ENCODE data around the gene HDAC1. TPM values are rescaled to one million over a fixed set of nuclear protein-coding genes. Genes with fewer than 3 reads are reported as not detected.

HDAC1 gene
- total and polyA plus RNA-seq, 2 of the 13 experiments (the other 11 are each of a cell fraction or from before 2014, with no cell fraction given) = 93.5 to 189 TPM

GRCh38 chr1:32247983-32248889, 43.6 kb upstream of the HDAC1 start (continued):
- TF ChIP-seq ZFP91 (CRISPR knock-in tag; IDR thresholded peaks at IDR 0.05; ENCODE audit: borderline replicate concordance) = peak; percentile 73
- no peak for TF ChIP-seq RFXAP (CRISPR knock-in tag; IDR thresholded peaks at IDR 0.05; ENCODE audit: borderline replicate concordance)
- TF ChIP-seq ZBTB8A (CRISPR knock-in tag; IDR thresholded peaks at IDR 0.05; ENCODE audit: borderline replicate concordance, low read depth) = no peak
- TF ChIP-seq ZNF451 (CRISPR knock-in tag; IDR thresholded peaks at IDR 0.05) = no peak
- TF ChIP-seq GABPB1 (CRISPR knock-in tag; IDR thresholded peaks at IDR 0.05) = peak; percentile 75
- TF ChIP-seq HMGA1 (CRISPR knock-in tag; conservative IDR thresholded peaks at IDR 0.05) = no peak
- no peak for TF ChIP-seq THAP7 (CRISPR knock-in tag; IDR thresholded peaks at IDR 0.05)
- TF ChIP-seq SMAD9 (CRISPR knock-in tag; IDR thresholded peaks at IDR 0.05) = no peak
- no peak for TF ChIP-seq SIX1 (CRISPR knock-in tag; IDR thresholded peaks at IDR 0.05; ENCODE audit: borderline replicate concordance)
- no peak for TF ChIP-seq CREB1 (IDR thresholded peaks at IDR 0.05)
- TF ChIP-seq CREB1 (CRISPR knock-in tag; IDR thresholded peaks at IDR 0.05) = no peak
- TF ChIP-seq HOXD1 (CRISPR knock-in tag; IDR thresholded peaks at IDR 0.05) = no peak
- 0 out of 2 replicates have a peak, but pooled peaks have one; percentile 19 for TF ChIP-seq PBX2 (CRISPR knock-in tag; IDR thresholded peaks at IDR 0.05)
- TF ChIP-seq ZNF513 (CRISPR knock-in tag; conservative IDR thresholded peaks at IDR 0.05) = no peak
- no peak for TF ChIP-seq RFXANK (CRISPR knock-in tag; IDR thresholded peaks at IDR 0.05)
- no peak for TF ChIP-seq NPAS2 (CRISPR knock-in tag; IDR thresholded peaks at IDR 0.05; ENCODE audit: borderline replicate concordance)
- TF ChIP-seq ETV6 (CRISPR knock-in tag; conservative IDR thresholded peaks at IDR 0.05) = peak; percentile 37; the same call in 1 of the 2 replicates
- TF ChIP-seq ZNF138 (CRISPR knock-in tag; IDR thresholded peaks at IDR 0.05; ENCODE audit: low read depth) = no peak
- no peak for TF ChIP-seq ZNF709 (CRISPR knock-in tag; IDR thresholded peaks at IDR 0.05)
- no peak for TF ChIP-seq NFATC3 (CRISPR knock-in tag; IDR thresholded peaks at IDR 0.05)
- TF ChIP-seq USF2 (IDR thresholded peaks at IDR 0.05; ENCODE audit: low read depth, low read length) = no peak
- no peak for TF ChIP-seq USF2 (CRISPR knock-in tag; IDR thresholded peaks at IDR 0.05; ENCODE audit: borderline replicate concordance)
- TF ChIP-seq FOSL2 (CRISPR knock-in tag; IDR thresholded peaks at IDR 0.05) = peak; percentile 40; the same call in 1 of the 2 replicates
- TF ChIP-seq NFYB (CRISPR knock-in tag; IDR thresholded peaks at IDR 0.05) = no peak

All from HepG2 (cell line).